Stimulated activated CD8-positive, alpha-beta memory T cell treated with anti-CD3 and anti-CD28 coated beads, Interleukin-7, amount 100 ng/mL, for 48 hours (primary cell): ENCODE measurements around the gene ROCK2.

Experiments
- DNase-seq, 2 donors: peaks; one replicate each; pipeline ENCODE4 v3.0.0-alpha.2; 2020; ENCODE audit warnings: low read depth in 1 of 2; ENCODE audit errors: extremely low read depth in 1 of 2

Gene ROCK2

DNA sequence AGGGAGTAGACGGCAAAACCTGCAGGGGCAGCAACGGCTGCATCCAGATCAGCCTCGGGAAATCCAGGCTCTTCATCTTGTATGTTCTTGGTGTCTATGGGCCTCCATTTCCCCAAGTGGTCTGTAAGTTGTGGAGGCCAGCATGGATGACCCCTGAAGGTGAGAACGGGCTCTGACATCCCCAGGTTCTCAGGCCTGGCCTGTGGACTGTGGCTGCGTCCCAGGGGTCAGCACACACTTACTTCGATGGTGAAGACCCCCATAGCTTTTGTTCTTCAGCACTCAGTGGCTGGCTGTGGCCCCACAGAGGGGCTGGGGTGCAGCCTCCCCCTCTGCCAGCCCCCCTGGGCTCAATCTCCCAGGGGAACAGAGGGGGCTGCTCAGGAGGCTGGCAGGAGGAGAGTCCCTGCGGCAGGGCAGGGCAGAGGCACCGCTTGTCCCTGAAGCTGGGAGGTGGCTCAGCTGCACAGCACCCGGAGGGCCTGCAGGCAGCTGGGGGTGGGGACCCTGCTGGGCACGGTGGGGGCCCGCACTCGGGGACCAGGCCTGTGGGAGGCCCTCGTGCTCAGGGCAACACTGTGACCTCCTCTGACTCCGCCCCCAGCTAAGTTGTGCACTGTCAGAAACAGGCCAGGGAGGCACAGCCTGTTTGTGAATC, 185.4 kb downstream of the ROCK2 start:
- DNase-seq = no peak

DNA sequence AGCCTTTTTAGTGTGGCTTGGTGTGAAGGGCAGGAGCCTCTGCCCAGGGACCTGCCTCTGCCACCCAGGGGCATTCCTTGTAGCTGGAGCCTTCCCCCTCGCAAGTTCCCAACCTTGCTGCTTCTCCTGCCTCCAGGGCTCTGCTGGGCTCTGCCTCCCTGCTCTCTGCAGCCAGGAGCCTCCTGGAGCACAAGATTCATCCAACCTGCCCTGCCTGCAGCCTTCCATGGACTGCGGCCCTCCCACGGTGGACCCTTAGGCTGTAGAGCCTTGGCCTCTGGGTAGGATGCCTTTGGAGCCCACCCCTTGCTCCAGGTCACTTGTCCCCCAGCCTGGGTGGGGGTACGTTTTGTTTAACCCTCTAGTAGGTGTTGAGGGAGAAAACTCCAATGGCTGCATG, 186.7 kb downstream of the ROCK2 start:
- no peak for DNase-seq

DNA sequence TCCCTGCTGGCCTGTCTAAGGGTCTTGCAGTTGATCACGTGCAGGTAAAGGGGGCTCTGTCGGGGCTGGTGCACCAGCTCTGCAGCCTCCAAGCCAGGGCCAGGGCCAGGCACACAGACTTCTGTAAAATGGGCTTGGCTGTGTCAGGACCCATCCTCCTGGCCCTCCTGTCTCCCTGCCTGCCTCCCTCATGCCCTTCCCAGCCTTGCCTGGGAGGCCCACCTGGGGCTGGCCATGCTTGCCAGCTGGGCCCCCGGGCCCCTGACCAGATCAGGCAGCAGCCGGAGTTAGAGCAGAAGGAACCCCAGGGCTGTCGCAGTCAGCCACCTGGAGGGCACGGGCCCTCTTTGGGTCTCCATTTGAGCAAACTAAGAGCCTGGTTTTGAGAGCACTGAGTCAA, 187.1 kb downstream of the ROCK2 start:
- DNase-seq = no peak

DNA sequence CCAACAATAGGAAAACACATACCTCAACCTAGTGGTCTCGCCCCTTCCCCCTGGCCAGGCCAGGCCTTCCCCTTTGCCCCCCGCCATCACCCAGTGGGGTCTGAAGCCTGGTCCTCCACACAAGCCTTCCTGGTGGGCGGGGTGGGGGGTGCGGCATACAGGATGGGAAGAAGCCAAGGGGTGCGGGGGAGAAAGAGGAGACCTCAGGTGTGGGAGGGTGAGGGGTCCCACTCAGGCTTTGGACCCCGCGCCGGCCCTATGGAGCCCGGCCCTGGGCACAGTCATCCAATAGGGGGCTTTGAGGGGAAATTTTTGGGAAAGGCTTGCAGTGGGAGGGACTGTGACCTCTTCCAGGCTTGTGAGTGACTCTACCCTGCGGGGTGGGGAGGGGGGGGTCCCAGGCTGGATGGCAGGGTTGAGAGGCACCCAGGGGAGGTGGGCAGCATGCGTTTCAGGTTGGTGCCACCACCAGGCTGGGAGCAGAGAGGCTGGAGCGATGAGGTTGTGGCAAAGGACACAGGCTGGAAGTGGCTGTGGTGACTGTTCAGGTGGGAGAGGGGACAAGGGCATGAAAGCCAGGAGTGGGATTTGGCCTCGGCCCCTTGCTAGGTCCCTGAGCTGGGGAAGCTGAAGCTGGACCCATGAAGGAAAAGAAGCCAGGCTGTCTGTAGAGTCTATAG, 187.9 kb downstream of the ROCK2 start:
- no peak for DNase-seq

DNA sequence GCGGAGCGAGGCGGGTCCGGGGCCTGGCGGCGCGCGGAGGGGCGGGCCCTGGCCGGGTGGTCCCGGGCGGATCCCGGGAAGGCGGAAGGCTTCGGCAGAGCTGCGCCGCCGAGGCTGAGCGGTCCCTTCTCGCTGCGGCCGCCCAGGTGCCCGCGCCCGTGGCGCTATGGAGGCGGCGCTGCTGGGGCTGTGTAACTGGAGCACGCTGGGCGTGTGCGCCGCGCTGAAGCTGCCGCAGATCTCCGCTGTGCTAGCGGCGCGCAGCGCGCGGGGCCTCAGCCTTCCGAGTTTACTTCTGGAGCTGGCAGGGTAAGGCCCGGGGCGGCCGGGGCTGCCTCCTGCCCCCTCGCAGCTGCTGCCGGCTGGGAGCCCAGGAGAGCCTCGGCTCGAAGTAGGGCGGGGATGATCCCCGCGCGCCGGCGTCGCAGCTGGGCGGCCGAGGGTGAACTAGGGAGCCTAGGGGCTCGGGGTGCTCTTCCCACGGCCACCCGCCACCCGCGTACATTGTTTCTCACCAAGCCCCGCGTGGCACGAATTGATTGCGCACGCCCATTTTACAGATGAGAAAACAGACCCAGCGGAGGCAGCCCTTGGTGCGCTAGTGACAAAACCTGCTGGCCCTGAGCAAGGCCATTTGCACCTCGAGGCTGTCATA, 188.9 kb downstream of the ROCK2 start, which contains the start of gene SLC66A3:
TSS of gene SLC66A3 (plus strand) at position 87 of the 655 bp plus-strand sequence. CDS start at position 167, 80 bp downstream.
- no peak for DNase-seq

DNA sequence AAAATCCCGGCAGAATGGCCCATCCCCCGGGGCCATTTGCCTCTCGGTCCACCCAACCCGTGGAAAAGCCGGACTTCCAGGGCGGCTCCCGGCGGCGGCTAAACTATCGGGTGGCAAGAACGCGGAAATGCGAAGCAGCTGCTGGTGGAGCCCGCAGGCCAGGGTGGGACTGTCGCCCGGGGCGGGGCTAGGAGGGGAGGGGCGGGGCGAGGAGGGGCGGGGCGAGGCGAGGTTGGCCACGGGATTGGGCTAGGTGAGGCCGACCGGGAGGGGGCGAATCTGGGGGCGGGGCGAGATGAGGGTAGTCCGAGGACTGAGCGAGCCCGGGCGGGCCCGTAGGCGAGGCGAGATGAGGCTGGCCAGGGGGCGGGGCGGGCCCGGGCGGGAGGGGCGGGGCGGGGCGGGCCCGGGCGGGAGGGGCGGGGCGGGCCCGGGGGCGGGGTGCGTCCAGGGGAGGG, 189.5 kb downstream of the ROCK2 start:
- peak; percentile 94 to 97 for DNase-seq

DNA sequence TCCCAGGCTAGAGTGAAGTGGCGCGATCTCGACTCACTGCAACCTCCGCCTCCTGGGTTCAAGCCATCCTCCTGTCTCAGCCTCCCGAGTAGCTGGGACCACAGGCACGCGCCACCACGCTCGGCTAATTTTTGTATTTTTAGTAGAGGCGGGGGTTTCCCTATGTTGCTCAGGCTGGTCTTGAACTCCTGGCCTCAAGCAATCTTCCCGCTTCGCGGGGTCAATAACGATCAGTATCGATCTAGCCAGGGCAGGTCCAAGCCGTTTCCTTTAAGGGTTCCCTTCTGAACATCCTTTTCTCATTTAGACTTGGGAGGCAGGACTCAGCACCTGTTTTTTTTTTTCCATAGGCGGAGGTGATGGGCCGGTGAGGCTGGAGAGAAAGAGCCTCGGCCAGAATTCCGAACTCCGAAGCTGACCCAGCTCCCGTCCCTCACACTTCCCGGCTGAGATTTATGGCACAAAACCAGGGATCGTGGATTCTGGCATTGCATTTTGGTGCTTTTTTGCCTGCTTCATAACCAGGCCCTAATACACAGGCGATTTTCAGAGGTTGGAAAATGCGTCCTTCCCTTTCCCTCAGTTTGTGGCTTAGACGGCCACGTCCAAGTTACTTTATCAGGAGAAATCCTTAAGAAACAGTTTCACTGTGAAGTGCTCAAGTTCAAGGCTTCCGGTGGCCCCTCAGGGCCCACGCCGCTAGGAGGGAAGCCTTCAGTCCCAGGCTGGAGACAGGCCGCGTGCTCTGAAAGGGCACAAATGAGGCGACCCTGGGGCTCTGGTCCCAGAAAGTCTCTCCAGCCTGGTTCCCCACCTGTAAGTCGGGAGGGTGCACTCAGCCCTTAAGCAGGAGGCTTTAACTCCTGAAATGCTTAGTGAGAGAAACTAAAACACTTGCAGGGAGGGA, 190.2 kb downstream of the ROCK2 start:
- no peak for DNase-seq

DNA sequence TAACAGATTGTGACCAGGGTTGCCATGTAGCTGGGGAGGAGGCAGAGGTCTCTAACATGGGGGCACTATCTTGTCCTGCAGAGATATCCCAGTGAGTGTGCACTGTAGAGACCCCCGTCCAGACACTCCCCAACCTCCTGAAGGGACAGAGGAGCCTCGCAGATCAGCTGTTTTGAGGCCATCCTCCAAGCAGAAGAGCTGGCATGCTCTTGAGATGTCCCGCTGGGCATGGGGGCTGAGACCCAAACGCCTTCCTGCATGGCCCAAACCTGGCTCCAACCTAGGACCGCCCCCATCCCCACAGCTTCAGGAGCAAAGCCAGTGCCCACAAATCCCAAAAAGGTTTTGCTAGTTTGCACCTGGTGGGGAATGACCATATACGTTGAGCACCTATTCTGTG, 191.8 kb downstream of the ROCK2 start:
- no peak for DNase-seq

DNA sequence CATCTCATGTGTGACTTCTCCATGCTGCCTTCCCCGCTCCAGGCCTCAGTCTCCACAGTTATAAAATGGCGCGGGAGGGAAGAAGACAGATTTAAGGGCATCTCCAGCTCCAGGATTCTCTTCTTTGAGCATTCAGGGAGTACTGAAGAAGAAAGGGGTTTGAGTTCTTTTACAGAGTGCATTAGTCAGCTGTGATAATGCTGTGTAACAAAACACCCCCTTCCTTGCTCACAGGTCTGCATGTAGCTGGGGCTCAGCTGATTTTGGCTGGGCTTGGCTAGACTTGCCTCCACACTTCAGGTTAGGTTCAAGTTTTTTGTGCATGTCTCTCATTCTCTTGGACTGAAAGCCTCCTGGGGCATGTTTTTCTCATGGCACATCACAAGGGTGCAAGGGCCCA, 197.2 kb downstream of the ROCK2 start:
- DNase-seq = no peak

DNA sequence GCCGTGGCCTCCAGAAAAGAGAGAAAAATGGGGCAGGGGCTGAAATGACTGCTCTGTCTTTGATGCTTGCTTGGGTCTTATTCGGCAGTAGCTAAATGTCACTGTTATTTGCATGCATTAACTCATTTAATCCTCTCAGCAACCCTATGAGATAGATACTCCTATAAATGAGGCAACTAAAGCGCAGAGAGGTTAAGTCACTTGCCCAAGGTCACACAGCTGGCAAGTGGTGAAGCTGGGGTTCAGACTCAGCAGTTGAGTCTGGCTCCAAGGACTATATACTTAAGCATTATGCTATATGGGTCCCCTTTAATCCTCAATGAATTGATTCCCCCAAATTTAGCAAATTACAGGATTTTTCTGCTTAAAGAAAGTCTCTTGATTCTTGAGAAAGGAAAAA, 198.4 kb downstream of the ROCK2 start:
- DNase-seq = no peak

DNA sequence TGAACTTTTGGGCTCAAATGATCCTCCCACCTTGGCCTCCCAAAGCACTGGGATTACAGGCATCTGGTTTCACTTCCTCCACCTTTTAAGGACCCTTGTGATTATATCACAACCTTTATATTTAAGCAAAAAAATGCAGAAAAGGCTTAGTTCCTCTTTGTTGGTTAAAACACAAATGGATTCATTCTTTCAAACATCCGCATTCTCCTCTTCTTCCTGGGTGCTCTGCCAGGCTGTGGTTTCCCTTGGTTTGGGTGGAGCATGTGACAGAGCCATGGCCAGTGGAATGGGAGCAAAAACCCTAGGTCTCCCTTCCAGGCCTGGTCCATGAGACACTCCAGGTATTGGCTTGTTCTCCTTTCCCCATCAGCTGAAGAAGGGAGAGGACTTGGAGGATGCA, 199.1 kb downstream of the ROCK2 start:
- DNase-seq = no peak

DNA sequence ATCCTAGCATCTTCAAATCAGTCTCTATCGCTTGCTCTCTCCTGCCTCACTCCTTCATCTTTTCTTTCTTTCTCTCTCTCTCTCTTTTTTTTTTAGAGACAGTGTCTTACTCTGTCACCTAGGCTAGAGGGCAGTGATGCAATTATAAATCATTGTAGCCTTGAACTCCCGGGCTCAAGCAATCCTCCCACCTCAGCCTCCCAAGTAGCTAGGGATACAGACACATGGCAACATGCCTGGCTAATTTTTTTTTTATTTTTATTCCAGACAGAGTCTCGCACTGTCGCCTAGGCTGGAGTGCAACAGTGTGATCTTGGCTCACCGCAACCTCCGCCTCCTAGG, 199.7 kb downstream of the ROCK2 start:
- no peak for DNase-seq

DNA sequence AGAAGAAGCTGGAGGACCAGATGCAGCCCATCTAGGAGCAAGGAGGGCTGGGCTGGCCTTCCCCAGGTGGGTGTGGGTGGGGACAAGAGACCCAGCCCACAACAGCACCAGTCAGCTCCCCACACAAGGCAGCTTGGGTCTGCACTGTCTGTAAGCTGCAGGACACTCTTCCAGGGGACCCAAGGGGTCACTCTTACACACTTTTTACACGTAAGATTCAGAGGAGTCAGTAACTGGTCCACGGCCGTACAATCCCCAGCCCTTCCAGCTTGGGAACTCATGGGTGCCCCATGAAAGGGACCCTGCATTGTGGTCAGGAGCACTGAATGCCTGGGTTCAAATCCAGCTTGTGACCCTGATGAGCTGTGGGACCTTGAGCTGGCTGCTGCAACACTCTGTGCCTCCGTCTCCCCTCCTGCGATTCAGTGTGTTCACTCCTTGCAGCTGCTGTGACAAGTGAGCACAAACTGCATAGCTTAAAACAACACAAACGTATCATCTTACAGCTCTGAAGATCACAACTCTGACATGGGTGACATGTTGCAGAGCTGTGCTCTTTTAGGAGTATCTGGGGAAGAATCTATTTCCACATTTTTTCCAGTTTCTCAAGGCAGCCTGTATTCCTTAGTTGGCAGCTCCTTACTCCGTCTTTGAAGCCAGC, 200.2 kb downstream of the ROCK2 start:
- no peak for DNase-seq

DNA sequence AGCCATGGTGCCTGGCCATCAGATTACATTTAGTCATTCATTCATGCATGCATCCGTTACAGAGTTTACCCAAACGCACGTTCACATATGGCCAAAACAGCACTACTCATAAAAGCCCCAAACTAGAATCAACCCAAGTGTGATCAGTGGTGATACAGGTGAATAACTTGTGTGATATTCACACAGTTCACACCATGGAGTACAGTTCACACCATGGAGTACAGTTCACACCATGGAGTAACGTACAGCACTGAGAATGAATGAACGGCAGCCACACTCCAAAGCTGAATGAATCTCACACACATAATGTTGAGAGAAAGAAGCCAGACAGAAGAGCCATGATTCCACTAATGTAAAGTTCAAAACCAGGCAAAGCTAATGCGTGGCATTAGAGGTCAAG, 201.4 kb downstream of the ROCK2 start:
- DNase-seq = no peak

DNA sequence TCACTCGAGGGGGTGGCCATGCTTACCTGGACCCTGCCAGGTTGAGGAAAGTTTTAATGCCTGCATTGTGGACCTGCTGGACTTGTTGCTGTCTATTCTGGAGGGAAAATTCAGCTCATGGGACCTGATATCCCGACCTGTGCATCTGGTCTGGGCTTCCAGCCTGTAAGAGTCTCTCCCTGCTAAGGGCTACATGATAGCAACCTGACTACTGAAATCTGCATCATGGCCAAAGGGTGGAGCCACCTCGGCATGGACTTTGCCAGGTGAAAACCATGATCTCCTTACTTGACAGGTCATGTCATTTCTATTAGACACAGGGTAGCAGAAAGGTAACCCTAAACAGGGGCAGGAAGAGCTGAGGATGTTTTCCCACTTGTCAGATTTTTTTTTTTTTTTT, 202.1 kb downstream of the ROCK2 start:
- DNase-seq = no peak

DNA sequence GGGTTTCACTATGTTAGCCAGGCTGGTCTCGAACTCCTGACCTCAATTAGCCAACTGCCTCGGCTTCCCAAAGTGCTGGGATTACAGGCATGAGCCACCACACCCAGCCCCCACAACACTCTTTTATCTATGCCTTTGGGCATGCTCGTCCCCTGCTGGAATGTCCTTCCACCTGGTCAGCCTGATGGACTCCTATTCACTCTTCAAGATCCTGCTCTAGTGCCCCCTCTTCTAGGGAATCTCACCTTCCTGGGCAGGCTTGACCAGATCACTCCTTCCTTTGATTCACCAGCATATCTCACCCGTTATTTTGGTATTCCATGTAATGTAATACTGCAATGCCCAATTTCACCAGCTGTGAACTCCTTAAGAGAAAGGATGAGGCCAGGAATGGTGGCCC, 203.1 kb downstream of the ROCK2 start:
- DNase-seq = no peak

DNA sequence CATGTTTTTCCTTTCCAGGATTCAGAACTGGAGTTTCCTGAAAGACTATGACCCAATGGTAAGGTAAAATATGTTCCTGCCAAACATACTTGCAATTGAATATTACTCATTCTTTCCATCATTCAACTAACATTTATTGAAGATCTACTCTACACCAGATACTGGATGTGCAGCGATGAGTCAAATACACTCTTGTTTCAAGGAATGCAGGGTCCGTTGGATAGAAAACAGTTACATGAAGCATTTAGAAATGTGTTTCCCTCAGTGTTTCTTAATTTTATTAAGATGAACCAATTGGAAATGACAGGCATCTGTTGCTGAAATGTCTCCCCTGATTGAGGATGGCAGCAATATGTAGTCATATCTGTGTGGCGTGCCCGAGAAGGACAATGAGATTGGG, 203.9 kb downstream of the ROCK2 start:
- no peak for DNase-seq

DNA sequence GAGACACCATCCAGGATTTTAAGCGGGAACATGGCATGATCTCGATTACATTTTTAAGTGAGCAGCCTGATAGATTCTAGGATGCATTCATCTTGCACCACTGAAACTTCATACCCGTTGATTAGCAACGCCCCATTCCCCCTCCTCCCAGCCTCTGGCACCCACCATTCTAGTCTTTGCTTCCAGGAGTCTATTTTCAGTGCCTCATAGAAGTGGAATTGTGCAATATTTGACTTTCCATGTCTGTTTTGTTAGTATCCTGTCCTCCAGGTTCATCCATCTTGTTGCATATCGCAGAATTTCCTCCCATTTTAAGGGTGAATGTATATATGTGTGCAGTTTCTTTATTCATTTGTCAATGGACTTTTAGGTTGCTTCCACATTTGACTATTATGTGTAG, 210.1 kb downstream of the ROCK2 start:
- DNase-seq = no peak

DNA sequence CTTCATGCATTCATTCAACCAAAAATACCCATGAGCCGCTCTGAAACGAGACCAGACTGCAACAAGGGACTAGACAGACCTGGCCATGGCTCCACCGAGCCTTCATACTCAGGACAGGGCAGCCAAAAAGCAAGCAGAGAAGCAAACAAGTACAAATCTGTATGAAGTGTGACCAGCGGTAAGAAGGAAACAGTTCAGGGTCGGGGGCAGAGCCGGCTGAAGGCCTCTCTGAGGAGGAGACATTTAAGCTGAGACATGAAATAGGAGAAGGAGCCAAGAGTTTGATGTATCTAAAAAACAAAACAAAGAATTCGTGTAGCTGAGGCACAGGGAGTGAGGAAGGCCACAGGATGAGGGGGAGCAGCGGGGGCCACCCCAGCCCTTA, 210.5 kb downstream of the ROCK2 start:
- no peak for DNase-seq

DNA sequence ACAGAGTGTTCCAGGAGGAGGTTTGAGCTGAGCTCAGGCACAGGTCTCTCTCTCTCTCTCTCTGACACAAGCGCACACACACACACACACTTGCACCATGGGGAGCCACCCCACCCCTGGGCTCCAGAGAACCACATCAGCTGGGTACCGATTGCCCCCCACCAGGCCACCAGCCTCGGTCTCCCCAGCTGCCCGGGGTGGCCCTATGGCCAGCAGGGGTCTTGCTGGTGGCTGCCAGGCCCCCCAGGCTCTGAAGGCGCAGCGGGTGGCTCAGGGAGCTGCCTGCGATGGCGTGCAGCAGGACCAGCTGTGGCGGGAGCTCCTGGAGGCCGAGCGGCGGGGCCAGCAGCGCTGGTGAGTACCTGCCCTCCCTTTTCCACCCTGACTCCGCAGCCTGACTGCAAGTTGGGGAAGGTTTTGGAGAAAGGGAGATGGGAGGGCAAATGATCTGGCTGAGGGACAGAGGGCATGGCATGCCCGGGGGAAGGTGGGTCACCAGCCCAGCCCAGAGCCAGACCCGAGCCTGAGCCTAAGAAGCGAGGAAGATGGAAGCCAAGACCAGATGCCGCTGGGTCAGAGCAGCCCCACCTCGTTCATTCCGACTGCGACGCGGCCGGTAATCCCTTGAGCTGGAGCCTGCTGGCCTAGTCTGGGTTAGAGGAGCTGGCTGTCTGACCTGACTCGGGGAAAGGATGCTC, 211.0 kb downstream of the ROCK2 start:
- DNase-seq = no peak
